A549 (cell line): ENCODE results near the gene PPP6C. TPM values are rescaled to one million over a fixed set of nuclear protein-coding genes. Genes with fewer than 3 reads are reported as not detected.
"Not testable (repeated sequence)": the region's sequence is repeated elsewhere in the genome, so short reads cannot be mapped to it uniquely, and the experiment has no call there.

ENCODE experiments used
- ATAC-seq, 2 experiments: fragments of 200-7000 bp in 1 of 2; fragments of >200 bp in 1 of 2; cut with Nextera tagmentation in 1 of 2; cut with Tn5 transposase in 1 of 2; 3 replicates each; pipeline versions ENCODE4 v1.8.0 to v1.9.1; 2018 to 2020; ENCODE audit warnings: mild to moderate bottlenecking in 1 of 2, moderate library complexity in 1 of 2
- CTCF ChIA-PET: fragments of 300-600 bp; sonication (Branson Sonifier 250); formaldehyde crosslinking; extraction: SDS; loops from one replicate; lab custom pipeline; 2021; ENCODE audit warnings: antibody characterized with exemption, inconsistent platforms; lab: Yijun Ruan, JAX
- POLR2A ChIA-PET: fragments of 350-600 bp; formaldehyde crosslinking; extraction: SDS; loops from one replicate; lab custom pipeline; 2021; ENCODE audit warnings: antibody characterized with exemption, inconsistent platforms; lab: Yijun Ruan, JAX
- DNase-seq, 2 experiments: peaks; one replicate each; pipeline versions ENCODE4 v3.0.0 to v3.0.0-alpha.2; 2011 to 2016; ENCODE audit warnings: low read depth in 1 of 2, low spot score in 1 of 2
- FAIRE-seq: peaks from 2 replicates; lab custom pipeline; 2011; peaks lifted over from hg19 to GRCh38; lab: Jason Lieb, UNC
- H3K27ac ChIP-seq, 2 experiments: fragments of >200 bp; sonication (Bioruptor Twin); formaldehyde crosslinking; 3 replicates each; pipeline ENCODE4 v1.5.1; 2016 to 2017
- H3K4me1 ChIP-seq: fragments of >200 bp; sonication (Bioruptor Twin); formaldehyde crosslinking; 3 replicates; pipeline ENCODE4 v1.6.1; 2016
- H3K4me2 ChIP-seq: fragments of >200 bp; sonication (Bioruptor Twin); formaldehyde crosslinking; 3 replicates; pipeline ENCODE4 v1.6.1; 2016
- H3K4me3 ChIP-seq: fragments of >200 bp; sonication (Bioruptor Twin); formaldehyde crosslinking; 3 replicates; pipeline ENCODE4 v1.5.1; 2016
- H3K9me3 ChIP-seq: fragments of >200 bp; sonication (Bioruptor Twin); formaldehyde crosslinking; 3 replicates; pipeline ENCODE4 v1.6.1; 2016
- EHF ChIP-seq: fragments of 250-450 bp; sonication (Bioruptor Pico); IDR thresholded peaks from 2 replicates; pipeline ENCODE4 v1.5.0; 2020; ENCODE audit warnings: mild to moderate bottlenecking
- EHMT2 ChIP-seq: fragments of 200-600 bp; sonication (generic); IDR thresholded peaks from 2 replicates; pipeline ENCODE4 v1.6.1; 2016; ENCODE audit warnings: antibody characterized with exemption, low read depth, mild to moderate bottlenecking, moderate library complexity
- ESRRA ChIP-seq: fragments of 150-350 bp; IDR thresholded peaks from 2 replicates; pipeline ENCODE4 v1.6.1; 2014; ENCODE audit warnings: mild to moderate bottlenecking, low read length, borderline replicate concordance
- FOSL2 ChIP-seq, 2 experiments: fragments of 450-650 bp in 1 of 2; fragments of >200 bp in 1 of 2; sonication (Bioruptor Twin) in 1 of 2; formaldehyde crosslinking; IDR thresholded peaks; 2 replicates each; pipeline versions ENCODE4 v1.5.0 to v1.6.1; 2016 to 2020; ENCODE audit warnings: mild to moderate bottlenecking in 1 of 2, moderate library complexity in 1 of 2
- JUN ChIP-seq, 2 experiments: fragments of >200 bp; sonication (Bioruptor Twin); formaldehyde crosslinking; IDR thresholded peaks; 2 replicates in 1 of 2; 3 replicates in 1 of 2; pipeline ENCODE4 v1.6.1; 2016 to 2017
- KDM1A ChIP-seq: fragments of 200-600 bp; sonication (generic); IDR thresholded peaks from 2 replicates; pipeline ENCODE4 v1.6.1; 2016; ENCODE audit warnings: low read depth, mild to moderate bottlenecking
- KDM5A ChIP-seq: fragments of 200-600 bp; sonication (generic); IDR thresholded peaks from 2 replicates; pipeline ENCODE4 v1.6.1; 2016; ENCODE audit warnings: antibody characterized with exemption, mild to moderate bottlenecking
- NPAS2 ChIP-seq: fragments of 250-450 bp; sonication (Bioruptor Pico); IDR thresholded peaks from 2 replicates; pipeline ENCODE4 v1.8.0; 2022; ENCODE audit warnings: mild to moderate bottlenecking, moderate library complexity, borderline replicate concordance
- POLR2A ChIP-seq: IDR thresholded peaks from 2 replicates; pipeline ENCODE4 v1.6.1; 2012; ENCODE audit warnings: mild to moderate bottlenecking, low read length
- POLR2AphosphoS2 ChIP-seq: conservative IDR thresholded peaks from 2 replicates; pipeline ENCODE4 v1.6.1; 2012; ENCODE audit warnings: low read length, improper control_type of control experiment, inconsistent platforms
- RAD21 ChIP-seq, 2 experiments: fragments of >200 bp in 1 of 2; sonication (Bioruptor Twin) in 1 of 2; formaldehyde crosslinking in 1 of 2; IDR thresholded peaks in 1 of 2; conservative IDR thresholded peaks in 1 of 2; 2 replicates in 1 of 2; 3 replicates in 1 of 2; pipeline ENCODE4 v1.6.1; 2012 to 2018; ENCODE audit warnings: inconsistent platforms in 1 of 2
- RARB ChIP-seq: fragments of 250-450 bp; sonication (Bioruptor Pico); IDR thresholded peaks from 2 replicates; pipeline ENCODE4 v1.8.0; 2021; ENCODE audit warnings: mild to moderate bottlenecking, moderate library complexity
- RCOR1 ChIP-seq: fragments of 150-350 bp; IDR thresholded peaks from 2 replicates; pipeline ENCODE4 v1.6.1; 2014; ENCODE audit warnings: antibody characterized with exemption, low read length, low read depth
- RFX5 ChIP-seq: fragments of 450-650 bp; IDR thresholded peaks from 2 replicates; pipeline ENCODE4 v1.7.1; 2014; ENCODE audit warnings: antibody characterized with exemption, mild to moderate bottlenecking, moderate library complexity
- RNF2 ChIP-seq: fragments of 200-600 bp; sonication (generic); IDR thresholded peaks from 2 replicates; pipeline ENCODE4 v1.6.1; 2016; ENCODE audit warnings: low read depth, mild to moderate bottlenecking, antibody characterized with exemption, moderate library complexity, borderline replicate concordance
- SMC3 ChIP-seq: fragments of >200 bp; sonication (Bioruptor Twin); formaldehyde crosslinking; IDR thresholded peaks from 3 replicates; pipeline ENCODE4 v1.6.1; 2018; ENCODE audit warnings: inconsistent platforms
- TP53 ChIP-seq: fragments of 250-450 bp; sonication (Bioruptor Pico); IDR thresholded peaks from 2 replicates; pipeline ENCODE4 v1.5.0; 2021; ENCODE audit warnings: mild to moderate bottlenecking, moderate library complexity
- ZFP36 ChIP-seq: fragments of 450-650 bp; IDR thresholded peaks from 2 replicates; pipeline ENCODE4 v1.6.1; 2014; ENCODE audit warnings: borderline replicate concordance; ENCODE audit not compliant: partially characterized antibody
- ZSCAN20 ChIP-seq: fragments of 250-450 bp; sonication (Bioruptor Pico); IDR thresholded peaks from 2 replicates; pipeline ENCODE4 v1.8.0; 2022; ENCODE audit warnings: mild to moderate bottlenecking, moderate library complexity
- WGBS: methylation state at CpG from one replicate; pipeline ENCODE4 v1.1.6; 2017; ENCODE audit errors: missing lambda C conversion rate; 5-methylcytosine and 5-hydroxymethylcytosine counted together
- polyA plus RNA-seq, 4 experiments: library from polyadenylated mRNA; depleted of rRNA in 3 of 4; stranded (reverse); fragments of >200 nt; fragmentation: RNase III in 1 of 4; extraction: RNeasy Plus Mini Kit Qiagen cat#74134 plus additional on column Dnase treatment in 1 of 4; gene quantifications; 2 replicates in 3 of 4; 3 replicates in 1 of 4; pipeline ENCODE4 v1.2.3, GENCODE V29; 2011 to 2017
- TF ChIP-seq, protein P1 (sequence below): IDR thresholded peaks from 2 replicates; pipeline ENCODE4 v1.6.1; 2012; ENCODE audit warnings: low read depth, borderline replicate concordance
- TF ChIP-seq, protein P2 (sequence below): IDR thresholded peaks from 2 replicates; pipeline ENCODE4 v1.6.1; 2012

The PPP6C gene
- polyA plus RNA-seq, 2 of the 4 experiments (the other 2 are of a cell fraction) = 25.3 to 36.2 TPM

GRCh38 chr9:125121146-125121545 lies 68.5 kb downstream of the PPP6C start:
- Histone ChIP-seq H3K9me3 (no peaks in the 10 kb centered on the region), H3K4me3 (no peak overlapping the region), H3K4me2 (no peak overlapping the region), H3K27ac (no peak overlapping the region), H3K4me1 (peaks cover 3% of the 10 kb centered on the region; the same call in 1 of the 3 replicates)
- ATAC-seq = no peak
- TF ChIP-seq POLR2A = no peak
- no peak for TF ChIP-seq EHMT2
- TF ChIP-seq RNF2 = no peak
- no peak for TF ChIP-seq POLR2AphosphoS2
- TF ChIP-seq KDM5A = no peak
- no peak for TF ChIP-seq FOSL2 (IDR thresholded peaks at IDR 0.05)
- no peak for TF ChIP-seq FOSL2 (CRISPR knock-in tag; IDR thresholded peaks at IDR 0.05)
- TF ChIP-seq RCOR1 = no peak
- TF ChIP-seq NPAS2 (CRISPR knock-in tag) = no peak
- no peak for TF ChIP-seq TP53 (CRISPR knock-in tag)
- TF ChIP-seq, protein P1, sequence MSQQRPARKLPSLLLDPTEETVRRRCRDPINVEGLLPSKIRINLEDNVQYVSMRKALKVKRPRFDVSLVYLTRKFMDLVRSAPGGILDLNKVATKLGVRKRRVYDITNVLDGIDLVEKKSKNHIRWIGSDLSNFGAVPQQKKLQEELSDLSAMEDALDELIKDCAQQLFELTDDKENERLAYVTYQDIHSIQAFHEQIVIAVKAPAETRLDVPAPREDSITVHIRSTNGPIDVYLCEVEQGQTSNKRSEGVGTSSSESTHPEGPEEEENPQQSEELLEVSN = no peak
- no peak for TF ChIP-seq SMC3
- CTCF ChIA-PET = interaction anchor here (1.5 kb wide), 1 partner anchor 23 kb away, joined by 3 read pairs; the partner anchor contains the start of gene SCAI
- no peak for FAIRE-seq
- no peak for DNase-seq
- POLR2A ChIA-PET = no interaction called here
- WGBS = 72% methylated on average over 2 of the region's 2 CpGs

GRCh38 chr9:125119643-125120286 lies 69.8 kb downstream of the PPP6C start:
- ChIA-PET CTCF (interaction anchor here (1.5 kb wide), 1 partner anchor 24 kb away, joined by 3 read pairs; the partner anchor contains the start of gene SCAI), POLR2A (no interaction called here)
- no peak overlapping the region for H3K27ac ChIP-seq
- no peak overlapping the region for H3K4me2 ChIP-seq
- ATAC-seq = no peak
- no peaks in the 10 kb centered on the region for H3K4me1 ChIP-seq
- no peaks in the 10 kb centered on the region for H3K9me3 ChIP-seq
- WGBS = 87% methylated on average over 4 of the region's 4 CpGs
- no peak for FAIRE-seq
- DNase-seq = no peak
- no peak overlapping the region for H3K4me3 ChIP-seq
- TF ChIP-seq ZFP36 (no peak), ESRRA (no peak), RARB (CRISPR knock-in tag) (no peak), RAD21 (conservative IDR thresholded peaks at IDR 0.05 in 1 of 2, IDR thresholded peaks at IDR 0.05 in 1 of 2) (no peak), KDM1A (no peak), EHF (no peak), POLR2A (no peak), FOSL2 (IDR thresholded peaks at IDR 0.05) (no peak), FOSL2 (CRISPR knock-in tag; IDR thresholded peaks at IDR 0.05) (no peak), JUN (IDR thresholded peaks at IDR 0.05) (no peak), RFX5 (no peak), ZSCAN20 (CRISPR knock-in tag) (no peak)
- TF ChIP-seq, protein P1 = no peak
- TF ChIP-seq, protein P2, sequence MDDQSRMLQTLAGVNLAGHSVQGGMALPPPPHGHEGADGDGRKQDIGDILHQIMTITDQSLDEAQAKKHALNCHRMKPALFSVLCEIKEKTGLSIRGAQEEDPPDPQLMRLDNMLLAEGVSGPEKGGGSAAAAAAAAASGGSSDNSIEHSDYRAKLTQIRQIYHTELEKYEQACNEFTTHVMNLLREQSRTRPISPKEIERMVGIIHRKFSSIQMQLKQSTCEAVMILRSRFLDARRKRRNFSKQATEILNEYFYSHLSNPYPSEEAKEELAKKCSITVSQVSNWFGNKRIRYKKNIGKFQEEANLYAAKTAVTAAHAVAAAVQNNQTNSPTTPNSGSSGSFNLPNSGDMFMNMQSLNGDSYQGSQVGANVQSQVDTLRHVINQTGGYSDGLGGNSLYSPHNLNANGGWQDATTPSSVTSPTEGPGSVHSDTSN = no peak

GRCh38 chr9:125118696-125119095 lies 70.9 kb downstream of the PPP6C start:
- FAIRE-seq, ATAC-seq, H3K4me1 ChIP-seq, DNase-seq, H3K4me2 ChIP-seq, H3K9me3 ChIP-seq, H3K27ac ChIP-seq, H3K4me3 ChIP-seq, POLR2A ChIA-PET: not testable (repeated sequence)
- CTCF ChIA-PET = interaction anchor here (0.5 kb wide), 1 partner anchor 187 kb away, joined by 3 read pairs; no protein-coding TSS in a partner anchor
- 96% methylated on average over 2 of the region's 2 CpGs for WGBS

DNA sequence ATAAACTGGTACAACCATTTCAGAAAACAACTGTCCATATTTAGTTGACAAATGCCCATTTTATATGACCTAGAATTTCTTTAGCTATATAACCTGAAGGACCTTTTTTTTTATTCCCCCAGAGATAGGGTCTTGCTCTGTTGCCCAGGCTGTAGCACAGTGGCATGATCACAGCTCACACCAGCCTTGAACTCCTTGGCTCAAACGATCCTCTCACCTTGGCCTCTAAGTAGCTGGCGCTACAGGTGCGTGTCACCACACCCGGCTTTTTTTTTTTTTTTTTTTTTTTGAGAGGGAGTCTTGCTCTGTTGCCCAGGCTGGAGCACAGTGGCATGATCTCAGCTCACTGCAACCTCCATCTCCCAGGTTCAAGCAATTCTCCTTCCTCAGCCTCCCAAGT lies 75.1 kb downstream of the PPP6C start:
- ATAC-seq, H3K4me1 ChIP-seq, H3K4me3 ChIP-seq, H3K27ac ChIP-seq, DNase-seq, H3K9me3 ChIP-seq, FAIRE-seq, POLR2A ChIA-PET, H3K4me2 ChIP-seq: not testable (repeated sequence)
- CTCF ChIA-PET = interaction anchor here (0.6 kb wide), 1 partner anchor 9 kb away, joined by 3 read pairs; no protein-coding TSS in a partner anchor
- WGBS = 90% methylated on average over 4 of the region's 4 CpGs
